GM21717 (cell line): Measurements from ENCODE around the gene CADPS2.

ENCODE experiments used
- ATAC-seq: cut with Tn5 transposase; IDR thresholded peaks from one replicate; pipeline ENCODE4 v1.9.1; 2021; ENCODE audit warnings: mild to moderate bottlenecking, moderate library complexity; ENCODE audit not compliant: unreplicated experiment

The CADPS2 gene

GRCh38 chr7:122618585-122619189 lies 267.6 kb downstream of the CADPS2 start:
- no peak for ATAC-seq

GRCh38 chr7:122616951-122617350 lies 269.3 kb downstream of the CADPS2 start:
- no peak for ATAC-seq

GRCh38 chr7:122605929-122606328 lies 280.3 kb downstream of the CADPS2 start:
- ATAC-seq = no peak

GRCh38 chr7:122604251-122604650 lies 282.0 kb downstream of the CADPS2 start:
- ATAC-seq = no peak

- ATAC-seq = no peak
Measured at GRCh38 chr7:122602800-122603199, 283.5 kb downstream of the CADPS2 start.

- ATAC-seq = no peak
Measured at GRCh38 chr7:122600630-122601029, 285.6 kb downstream of the CADPS2 start.

- ATAC-seq = no peak
Measured at GRCh38 chr7:122600042-122600441, 286.2 kb downstream of the CADPS2 start.

- ATAC-seq = no peak
Measured at GRCh38 chr7:122597277-122597676, 289.0 kb downstream of the CADPS2 start.

GRCh38 chr7:122595885-122596284 lies 290.4 kb downstream of the CADPS2 start:
- ATAC-seq = no peak

GRCh38 chr7:122588621-122589020 lies 297.6 kb downstream of the CADPS2 start:
- no peak for ATAC-seq

- ATAC-seq = no peak
Measured at GRCh38 chr7:122584676-122585251, 301.5 kb downstream of the CADPS2 start.

- no peak for ATAC-seq
Measured at GRCh38 chr7:122578350-122578749, 307.9 kb downstream of the CADPS2 start.

- ATAC-seq = no peak
Measured at GRCh38 chr7:122577449-122578003, 308.7 kb downstream of the CADPS2 start.

GRCh38 chr7:122572706-122573105 lies 313.6 kb downstream of the CADPS2 start:
- ATAC-seq = no peak

GRCh38 chr7:122561326-122561725 lies 324.9 kb downstream of the CADPS2 start:
- ATAC-seq = no peak

GRCh38 chr7:122556873-122557542 lies 329.3 kb downstream of the CADPS2 start:
- ATAC-seq = no peak

GRCh38 chr7:122556219-122556618 lies 330.0 kb downstream of the CADPS2 start:
- ATAC-seq = no peak

GRCh38 chr7:122553761-122554160 lies 332.5 kb downstream of the CADPS2 start:
- ATAC-seq = no peak

GRCh38 chr7:122552769-122553168 lies 333.5 kb downstream of the CADPS2 start:
- ATAC-seq = no peak

GRCh38 chr7:122550545-122550944 lies 335.7 kb downstream of the CADPS2 start:
- no peak for ATAC-seq

GRCh38 chr7:122549578-122549977 lies 336.7 kb downstream of the CADPS2 start:
- no peak for ATAC-seq

GRCh38 chr7:122546496-122546895 lies 339.8 kb downstream of the CADPS2 start:
- ATAC-seq = no peak
